NCI-H345 treated with DMSO at 0.1 percent for 48 hours (cell line): ENCODE results near the gene MMP24OS.
"Not testable (repeated sequence)": the region's sequence is repeated elsewhere in the genome, so short reads cannot be mapped to it uniquely, and the experiment has no call there.

Source experiments
- DNase-seq: peaks from one replicate; lab custom pipeline; 2025; ENCODE audit not compliant: unreplicated experiment; lab: John Stamatoyannopoulos, UW

The MMP24OS gene

DNA sequence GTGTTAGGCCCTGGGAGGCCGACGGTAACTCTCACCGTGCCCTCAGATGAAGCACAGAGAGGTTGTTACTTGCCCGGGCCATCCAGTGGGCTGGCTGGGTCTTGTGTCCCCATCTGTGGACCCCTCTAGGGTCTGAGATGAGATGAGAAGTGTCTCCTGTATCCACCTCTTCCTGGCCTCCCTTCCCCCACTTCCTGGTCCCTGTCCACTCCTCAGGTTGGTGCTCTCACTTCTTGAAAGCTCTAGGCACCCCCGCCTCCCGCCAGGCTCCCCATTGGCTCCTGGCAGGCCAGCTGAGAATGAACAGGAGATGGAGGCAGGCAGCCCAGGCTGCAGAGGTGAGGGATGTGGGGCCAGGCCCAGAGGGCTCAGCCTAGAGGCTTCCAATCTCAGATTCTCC is 1.5 kb downstream of the MMP24OS start:
- DNase-seq = no peak

GRCh38 chr20:35275741-35276251 is 2.1 kb downstream of the MMP24OS start:
- no peak for DNase-seq

GRCh38 chr20:35274172-35275092 is 3.5 kb downstream of the MMP24OS start:
- no peak for DNase-seq

GRCh38 chr20:35273449-35274171 is 4.3 kb downstream of the MMP24OS start:
- no peak for DNase-seq

DNA sequence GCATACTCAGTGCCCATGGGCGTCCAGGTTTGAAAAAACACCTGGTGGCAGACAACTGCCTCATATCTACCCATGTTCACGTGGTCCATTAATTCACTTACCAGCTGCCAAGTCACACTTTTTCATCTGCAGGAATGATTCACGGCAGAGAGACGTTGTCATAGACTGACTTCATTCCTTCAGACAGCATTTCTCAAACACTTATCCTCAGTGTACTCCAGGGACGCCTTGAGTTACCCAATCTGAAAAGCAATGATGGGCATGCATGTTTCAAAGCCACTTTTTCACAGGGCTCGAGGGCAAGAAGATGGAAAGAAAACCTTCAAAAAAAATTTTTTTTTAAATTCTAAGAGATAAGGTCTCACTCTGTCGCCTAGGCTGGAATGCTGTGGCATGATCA is 6.0 kb downstream of the MMP24OS start:
- no peak for DNase-seq

- no peak for DNase-seq
Measured at GRCh38 chr20:35271073-35271882, 6.6 kb downstream of the MMP24OS start.

- no peak for DNase-seq
Measured at GRCh38 chr20:35270021-35270902, 7.7 kb downstream of the MMP24OS start.

DNA sequence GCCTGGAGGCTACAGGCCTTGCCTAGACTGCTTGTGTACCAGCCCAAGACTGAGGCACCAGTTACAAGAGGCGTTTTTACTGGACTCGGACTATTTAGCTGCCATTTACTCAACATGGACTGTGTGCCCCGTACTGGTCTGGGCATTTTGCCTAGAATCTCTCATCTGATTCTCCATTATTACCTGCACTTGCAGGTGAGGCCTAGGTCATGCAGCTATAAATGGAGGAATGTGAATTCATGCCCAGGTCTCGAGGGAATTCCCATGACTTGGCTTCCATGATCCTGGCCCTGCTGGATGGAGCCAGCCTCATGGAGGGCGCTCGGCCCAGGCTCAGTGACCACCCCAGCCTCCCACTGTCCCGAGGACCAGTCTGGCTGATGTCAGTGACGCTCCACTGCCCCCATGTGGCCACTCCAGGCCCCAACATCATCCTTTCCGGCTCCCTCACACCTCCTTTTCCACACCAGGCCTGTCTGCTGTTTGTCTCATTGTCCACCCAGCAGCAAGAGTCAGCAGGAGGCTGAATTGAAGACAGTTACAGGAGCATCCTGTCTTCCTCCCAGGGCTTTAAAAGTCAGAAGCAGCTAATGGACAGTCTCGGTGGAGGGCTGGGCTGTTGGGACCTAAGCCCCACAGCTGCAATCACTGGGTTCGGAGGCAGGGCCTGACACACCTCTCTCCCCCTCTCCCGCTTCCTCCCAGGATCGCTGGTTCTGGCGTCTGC is 8.7 kb downstream of the MMP24OS start:
- DNase-seq = peak; percentile 32

DNA sequence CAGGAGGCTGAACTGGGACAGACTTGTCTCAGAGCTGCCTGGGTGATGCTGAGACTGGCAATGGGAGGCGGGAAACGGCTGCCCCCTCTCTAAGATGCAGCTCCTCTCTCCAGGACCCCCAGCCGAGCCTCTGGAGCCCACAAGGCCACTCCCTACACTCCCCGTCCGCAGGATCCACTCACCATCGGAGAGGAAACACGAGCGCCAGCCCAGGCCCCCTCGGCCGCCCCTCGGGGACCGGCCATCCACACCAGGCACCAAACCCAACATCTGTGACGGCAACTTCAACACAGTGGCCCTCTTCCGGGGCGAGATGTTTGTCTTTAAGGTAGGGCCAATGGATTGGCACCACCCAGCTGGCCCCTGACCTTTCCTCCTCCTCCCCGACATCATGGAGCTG is 10.8 kb downstream of the MMP24OS start:
- no peak for DNase-seq

DNA sequence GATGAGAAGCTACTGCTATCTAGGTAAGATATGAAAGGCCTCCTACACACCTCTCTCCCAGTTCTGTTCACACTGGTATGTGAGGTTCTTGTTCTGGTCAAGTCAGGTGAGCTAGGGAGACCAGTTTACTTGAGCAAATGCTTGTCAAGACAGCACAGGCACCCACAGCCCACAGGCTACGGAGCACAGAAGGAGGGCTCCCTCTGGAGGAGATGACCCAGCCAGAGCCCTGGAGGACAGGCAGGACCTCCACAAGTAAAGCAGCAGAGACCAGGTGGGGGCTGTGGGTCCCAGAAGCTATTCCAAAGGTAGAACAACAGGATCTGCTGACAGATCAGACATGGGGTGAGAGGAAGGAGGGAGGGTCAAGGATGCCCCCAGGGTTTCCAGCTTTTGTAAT is 13.2 kb downstream of the MMP24OS start:
- no peak for DNase-seq

DNA sequence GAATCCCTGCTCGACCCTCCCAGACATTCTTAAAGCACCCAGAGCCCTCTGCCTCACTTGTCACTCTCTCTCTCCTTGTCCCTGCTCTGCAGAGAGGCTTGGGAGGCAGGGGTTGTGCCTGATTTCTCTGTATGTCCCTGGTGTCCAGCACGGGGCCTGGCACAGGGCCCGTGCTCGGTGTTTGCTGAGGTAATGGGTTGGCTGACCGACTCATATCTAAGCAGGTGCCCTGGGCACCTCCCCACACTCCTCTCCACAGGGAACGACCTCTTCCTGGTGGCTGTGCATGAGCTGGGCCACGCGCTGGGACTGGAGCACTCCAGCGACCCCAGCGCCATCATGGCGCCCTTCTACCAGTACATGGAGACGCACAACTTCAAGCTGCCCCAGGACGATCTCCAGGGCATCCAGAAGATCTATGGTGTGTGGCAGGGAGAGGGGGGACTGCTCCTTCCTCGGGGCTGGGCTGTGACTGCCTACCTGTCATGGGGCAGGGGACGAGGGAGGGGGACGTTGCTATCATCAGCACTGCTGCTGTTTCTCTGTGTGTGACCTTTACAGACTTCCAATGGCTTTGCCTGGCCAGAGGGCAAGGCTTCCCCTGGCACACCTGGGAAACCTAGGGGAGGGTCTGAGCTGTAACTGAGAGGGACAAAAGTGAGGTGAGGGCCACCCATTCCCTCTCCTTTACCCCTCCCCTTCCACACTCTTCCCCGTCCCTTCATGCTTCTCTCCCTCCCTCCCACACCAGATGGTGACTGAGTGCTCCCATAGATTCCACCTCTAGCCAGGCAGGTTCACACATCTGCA is 14.2 kb downstream of the MMP24OS start:
- no peak for DNase-seq

- DNase-seq = not testable (repeated sequence)
Measured at GRCh38 chr20:35262731-35263531, 15.0 kb downstream of the MMP24OS start.

- not testable (repeated sequence) for DNase-seq
Measured at GRCh38 chr20:35262321-35262720, 15.6 kb downstream of the MMP24OS start.

- DNase-seq = no peak
Measured at GRCh38 chr20:35260426-35260825, 17.5 kb downstream of the MMP24OS start.

GRCh38 chr20:35257175-35257909 is 20.6 kb downstream of the MMP24OS start:
- no peak for DNase-seq

- DNase-seq = no peak
Measured at GRCh38 chr20:35254448-35254999, 23.4 kb downstream of the MMP24OS start.

- DNase-seq = no peak
Measured at GRCh38 chr20:35253010-35253409, 24.9 kb downstream of the MMP24OS start.
